PC-9 (cell line): Measurements from ENCODE around the gene IL17REL. TPM values are rescaled to one million over a fixed set of nuclear protein-coding genes. Genes with fewer than 3 reads are reported as not detected.

ENCODE experiments used
- BruUV-seq: library from RNA; stranded (reverse); fragments of 400-500 nt; replicated peaks from 2 replicates; lab custom pipeline; 2021; lab: Mats Ljungman, UMichigan
- CTCF ChIA-PET: fragments of 300-600 bp; sonication (Branson Sonifier 250); formaldehyde crosslinking; loops from one replicate; lab custom pipeline; 2022; ENCODE audit warnings: antibody characterized with exemption; lab: Charles Lee
- POLR2A ChIA-PET: fragments of 300-600 bp; sonication (Branson Sonifier 250); formaldehyde crosslinking; loops from one replicate; lab custom pipeline; 2022; ENCODE audit warnings: antibody characterized with exemption; ENCODE audit not compliant: unreplicated experiment; lab: Charles Lee
- DNase-seq, 2 experiments: peaks; one replicate each; pipeline versions ENCODE4 v3.0.0 to v3.0.0-alpha.2; 2015 to 2022; ENCODE audit warnings: mixed read lengths in 1 of 2
- H2AFZ ChIP-seq: fragments of 200-600 bp; sonication (generic); 2 replicates; pipeline ENCODE4 v1.8.1; 2017; ENCODE audit warnings: antibody characterized with exemption
- H3F3A ChIP-seq: fragments of 200-600 bp; sonication (generic); 2 replicates; pipeline ENCODE4 v1.8.1; 2017; ENCODE audit warnings: antibody characterized with exemption, mild to moderate bottlenecking, low read depth; ENCODE audit not compliant: insufficient read depth
- H3K27ac ChIP-seq: fragments of 200-600 bp; sonication (generic); 2 replicates; pipeline ENCODE4 v1.6.1; 2016; ENCODE audit warnings: mixed run types
- H3K27me3 ChIP-seq: fragments of 200-600 bp; sonication (generic); 2 replicates; pipeline ENCODE4 v1.6.1; 2016; ENCODE audit warnings: low read depth, mixed run types; ENCODE audit not compliant: insufficient read depth
- H3K36me3 ChIP-seq: fragments of 200-600 bp; sonication (generic); 2 replicates; pipeline ENCODE4 v1.6.1; 2016; ENCODE audit warnings: low read depth, mixed run types
- H3K4me1 ChIP-seq: fragments of 200-600 bp; sonication (generic); replicated peaks from 2 replicates; pipeline ENCODE4 v1.6.1; 2016; ENCODE audit warnings: mixed run types; ENCODE audit not compliant: insufficient read depth
- H3K4me2 ChIP-seq: fragments of 200-600 bp; sonication (generic); 2 replicates; pipeline ENCODE4 v1.6.1; 2017; ENCODE audit warnings: mixed run types
- H3K4me3 ChIP-seq: fragments of 200-600 bp; sonication (generic); 2 replicates; pipeline ENCODE4 v1.6.1; 2016; ENCODE audit warnings: mixed run types
- H3K79me2 ChIP-seq: fragments of 200-600 bp; sonication (generic); 2 replicates; pipeline ENCODE4 v1.6.1; 2017; ENCODE audit warnings: low read depth, mixed run types
- H3K9me2 ChIP-seq: fragments of 200-600 bp; sonication (generic); 2 replicates; pipeline ENCODE4 v1.8.1; 2017; ENCODE audit warnings: mild to moderate bottlenecking; ENCODE audit not compliant: insufficient read depth
- H3K9me3 ChIP-seq: fragments of 200-600 bp; sonication (generic); 2 replicates; pipeline ENCODE4 v1.8.1; 2016; ENCODE audit warnings: low read depth; ENCODE audit not compliant: insufficient read depth
- H4K20me1 ChIP-seq: fragments of 200-600 bp; sonication (generic); 2 replicates; pipeline ENCODE4 v1.8.1; 2017; ENCODE audit not compliant: insufficient read depth
- EZH2 ChIP-seq: fragments of 200-600 bp; sonication (generic); IDR thresholded peaks from 2 replicates; pipeline ENCODE4 v1.8.0; 2017; ENCODE audit warnings: antibody characterized with exemption, low read depth
- intact Hi-C: fragments of 100-400 bp; cut with micrococcal nuclease; formaldehyde crosslinking; loops from one replicate; pipeline ENCODE4 v1.10.0; 2022; ENCODE audit not compliant: unreplicated experiment
- total RNA-seq: library from RNA; stranded (reverse); gene quantifications from 2 replicates; pipeline ENCODE4 v1.2.3, GENCODE V29; 2021
- TF ChIP-seq, protein P1 (sequence below): fragments of 200-600 bp; sonication (generic); conservative IDR thresholded peaks from 2 replicates; pipeline ENCODE4 v1.6.1; 2017; ENCODE audit warnings: mixed run types, antibody characterized with exemption, mild to moderate bottlenecking, moderate library complexity

The IL17REL gene
- total RNA-seq, 1 experiment from 2014 or later: not detected

- no peak for TF ChIP-seq EZH2
- TF ChIP-seq, protein P1, sequence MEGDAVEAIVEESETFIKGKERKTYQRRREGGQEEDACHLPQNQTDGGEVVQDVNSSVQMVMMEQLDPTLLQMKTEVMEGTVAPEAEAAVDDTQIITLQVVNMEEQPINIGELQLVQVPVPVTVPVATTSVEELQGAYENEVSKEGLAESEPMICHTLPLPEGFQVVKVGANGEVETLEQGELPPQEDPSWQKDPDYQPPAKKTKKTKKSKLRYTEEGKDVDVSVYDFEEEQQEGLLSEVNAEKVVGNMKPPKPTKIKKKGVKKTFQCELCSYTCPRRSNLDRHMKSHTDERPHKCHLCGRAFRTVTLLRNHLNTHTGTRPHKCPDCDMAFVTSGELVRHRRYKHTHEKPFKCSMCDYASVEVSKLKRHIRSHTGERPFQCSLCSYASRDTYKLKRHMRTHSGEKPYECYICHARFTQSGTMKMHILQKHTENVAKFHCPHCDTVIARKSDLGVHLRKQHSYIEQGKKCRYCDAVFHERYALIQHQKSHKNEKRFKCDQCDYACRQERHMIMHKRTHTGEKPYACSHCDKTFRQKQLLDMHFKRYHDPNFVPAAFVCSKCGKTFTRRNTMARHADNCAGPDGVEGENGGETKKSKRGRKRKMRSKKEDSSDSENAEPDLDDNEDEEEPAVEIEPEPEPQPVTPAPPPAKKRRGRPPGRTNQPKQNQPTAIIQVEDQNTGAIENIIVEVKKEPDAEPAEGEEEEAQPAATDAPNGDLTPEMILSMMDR: no peak
- no peaks in the 10 kb centered on the region for H3K9me2 ChIP-seq
- POLR2A ChIA-PET: interaction anchor here (0.5 to 1.0 kb wide), 4 partner anchors 8 to 33 kb away, joined by 3 to 10 read pairs (median 8); no protein-coding TSS in a partner anchor
- peak overlapping the region; percentile 99 for H3K4me2 ChIP-seq
- CTCF ChIA-PET: interaction anchor here (0.6 to 1.1 kb wide), 4 partner anchors 12 to 728 kb away, joined by 3 to 14 read pairs (median 8); no protein-coding TSS in a partner anchor
- peak overlapping the region; percentile 73 for H3K27ac ChIP-seq
- H2AFZ ChIP-seq: 0 out of 2 replicates have a peak overlapping the region, but pooled peaks have one; percentile 29
- H3K79me2 ChIP-seq: peaks cover 46% of the 10 kb centered on the region
- BruUV-seq: no TSS peak
- H3F3A ChIP-seq: peaks cover 57% of the 10 kb centered on the region
- peaks cover 31% of the 10 kb centered on the region for H3K36me3 ChIP-seq
- no peak for DNase-seq
- peaks cover 52% of the 10 kb centered on the region for H4K20me1 ChIP-seq
- intact Hi-C loops: loop anchor here (1.0 to 2.0 kb wide), 3 partner anchors 27 to 66 kb away; no protein-coding TSS in a partner anchor
- H3K4me1 ChIP-seq: peaks cover 36% of the 10 kb centered on the region
- no peaks in the 10 kb centered on the region for H3K9me3 ChIP-seq
- peak overlapping the region; percentile 97 for H3K4me3 ChIP-seq
- no peaks in the 10 kb centered on the region for H3K27me3 ChIP-seq
These were observed 49.6 kb downstream of the IL17REL start for GRCh38 chr22:49962751-49963646.

DNA sequence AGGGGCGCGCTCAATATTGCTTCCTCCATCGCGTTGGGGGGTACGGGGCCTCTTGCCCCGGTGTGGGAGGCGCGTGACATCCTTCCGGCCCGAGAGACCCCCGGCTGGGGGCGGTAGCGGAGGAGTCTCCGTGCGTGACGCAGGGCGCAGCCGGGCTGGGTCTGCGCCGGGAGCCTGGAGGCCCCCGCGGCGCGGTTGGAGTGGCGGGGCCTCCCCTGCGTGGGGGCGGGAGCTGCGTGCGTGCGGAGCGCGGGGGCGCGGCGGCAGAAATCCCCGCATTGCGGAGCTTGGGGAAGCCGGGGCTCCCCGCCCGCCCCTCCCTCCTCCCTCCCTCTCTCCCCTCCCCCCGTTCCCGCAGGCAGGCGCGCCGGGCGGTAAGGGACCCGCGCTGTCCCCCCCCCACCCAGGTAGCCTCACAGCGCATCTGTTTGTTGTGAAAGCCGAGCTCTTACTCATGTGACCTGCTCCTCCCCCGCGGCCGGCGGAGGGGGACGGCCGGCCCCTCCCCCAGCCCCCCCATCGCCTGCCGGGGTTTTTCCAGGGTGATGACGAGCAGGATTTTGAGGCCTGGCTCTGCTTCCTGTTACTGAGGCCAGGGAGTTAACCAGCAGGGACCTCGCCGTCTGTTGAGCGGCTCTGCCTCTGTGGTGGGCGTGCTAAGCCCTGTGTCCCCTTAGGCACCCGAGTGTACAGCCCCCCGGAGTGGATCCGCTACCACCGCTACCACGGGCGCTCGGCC, 50.4 kb downstream of the IL17REL start:
- no peaks in the 10 kb centered on the region for H3K9me3 ChIP-seq
- H3K4me3 ChIP-seq: peak overlapping the region; percentile 97
- peak overlapping the region; percentile 73 for H3K27ac ChIP-seq
- CTCF ChIA-PET: interaction anchor here (0.5 to 1.1 kb wide), 5 partner anchors 11 to 729 kb away, joined by 3 to 14 read pairs (median 3); no protein-coding TSS in a partner anchor
- peak overlapping the region; percentile 99 for H3K4me2 ChIP-seq
- BruUV-seq: no TSS peak
- POLR2A ChIA-PET: interaction anchor here (0.5 to 1.0 kb wide), 7 partner anchors 9 to 47 kb away, joined by 3 to 10 read pairs (median 3); no protein-coding TSS in a partner anchor
- no peak for TF ChIP-seq EZH2
- TF ChIP-seq, protein P1: no peak
- intact Hi-C loops: loop anchor here (1.0 to 2.0 kb wide), 3 partner anchors 26 to 67 kb away; no protein-coding TSS in a partner anchor
- peaks cover 36% of the 10 kb centered on the region for H3K4me1 ChIP-seq
- H2AFZ ChIP-seq: 0 out of 2 replicates have a peak overlapping the region, but pooled peaks have one; percentile 29
- no peaks in the 10 kb centered on the region for H3K27me3 ChIP-seq
- peaks cover 46% of the 10 kb centered on the region for H3K79me2 ChIP-seq
- H3K9me2 ChIP-seq: no peaks in the 10 kb centered on the region
- H3F3A ChIP-seq: peaks cover 55% of the 10 kb centered on the region
- DNase-seq: peak; percentile 86 to 90
- H3K36me3 ChIP-seq: peaks cover 31% of the 10 kb centered on the region
- peaks cover 52% of the 10 kb centered on the region for H4K20me1 ChIP-seq

DNA sequence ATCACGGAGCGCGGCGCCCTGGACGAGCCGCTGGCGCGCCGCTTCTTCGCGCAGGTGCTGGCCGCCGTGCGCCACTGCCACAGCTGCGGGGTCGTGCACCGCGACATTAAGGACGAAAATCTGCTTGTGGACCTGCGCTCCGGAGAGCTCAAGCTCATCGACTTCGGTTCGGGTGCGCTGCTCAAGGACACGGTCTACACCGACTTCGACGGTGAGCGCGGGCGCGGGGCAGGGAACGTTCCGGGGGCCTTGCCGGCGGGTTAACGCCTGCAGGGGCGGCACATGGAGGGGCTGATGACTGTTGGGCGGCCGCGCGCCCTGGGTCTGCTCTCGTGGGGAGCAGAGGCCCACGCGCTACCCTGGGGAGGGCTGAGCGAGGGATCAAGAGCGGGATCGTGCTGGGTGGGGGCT, 51.0 kb downstream of the IL17REL start:
- Histone ChIP-seq H3K36me3 (peaks cover 31% of the 10 kb centered on the region), H3F3A (peaks cover 49% of the 10 kb centered on the region), H2AFZ (no peak overlapping the region), H3K4me3 (peak overlapping the region; percentile 97), H3K79me2 (peaks cover 46% of the 10 kb centered on the region), H3K4me2 (peak overlapping the region; percentile 99), H3K9me3 (no peaks in the 10 kb centered on the region), H3K9me2 (no peaks in the 10 kb centered on the region), H3K27ac (peak overlapping the region; percentile 56), H3K27me3 (no peaks in the 10 kb centered on the region), H3K4me1 (peaks cover 36% of the 10 kb centered on the region), H4K20me1 (peaks cover 48% of the 10 kb centered on the region)
- DNase-seq: no peak
- BruUV-seq: no TSS peak
- intact Hi-C loops: loop anchor here (1.0 to 2.0 kb wide), 3 partner anchors 25 to 67 kb away; no protein-coding TSS in a partner anchor
- ChIA-PET POLR2A (interaction anchor here (0.6 to 1.0 kb wide), 5 partner anchors 9 to 47 kb away, joined by 3 to 10 read pairs (median 3); no protein-coding TSS in a partner anchor), CTCF (interaction anchor here (0.5 to 1.1 kb wide), 4 partner anchors 10 to 404 kb away, joined by 3 to 14 read pairs (median 8); no protein-coding TSS in a partner anchor)
- no peak for TF ChIP-seq EZH2
- TF ChIP-seq, protein P1: no peak
